Measurements from ENCODE around the gene SLCO4A1. TPM values are rescaled to one million over a fixed set of nuclear protein-coding genes. Genes with fewer than 3 reads are reported as not detected.

Gene SLCO4A1
- total and polyA plus RNA-seq, 2 donors (not counting 1 experiment from before 2014, with no cell fraction given) = 2.1 to 79.5 TPM

GRCh38 chr20:62697468-62697912, 55.2 kb downstream of the SLCO4A1 start:
- H3K27me3 Mint-ChIP-seq = peaks cover 15% of the 10 kb centered on the region
- peaks cover 0 to 5% (median 0%) of the 10 kb centered on the region in 4 experiments for H3K27me3 ChIP-seq (replicated peaks in 1 of 4; ENCODE audit: control extremely low read depth in 1 of 4, control insufficient read depth in 3 of 4, insufficient read depth in 4 of 4, low read length in 3 of 4)
- H3K27ac Mint-ChIP-seq = no peak overlapping the region
- no peak overlapping the region for H2AFZ ChIP-seq (ENCODE audit: insufficient read depth, low read depth, low read length, poor library complexity, severe bottlenecking)
- H3K4me3 Mint-ChIP-seq = no peak overlapping the region
- CTCF ChIA-PET = no interaction called here
- H3K9me3 Mint-ChIP-seq (ENCODE audit: insufficient read depth) = no peaks in the 10 kb centered on the region
- no peaks in the 10 kb centered on the region for H3K4me1 Mint-ChIP-seq
- ATAC-seq (ENCODE audit: low read depth) (no peak), DNase-seq (no peak)
- no peaks in the 10 kb centered on the region for H3K36me3 ChIP-seq (replicated peaks in 1 of 2; ENCODE audit: control extremely low read depth in 1 of 2, control insufficient read depth in 1 of 2, extremely low read depth in 1 of 2, insufficient read depth in 2 of 2, low read length in 1 of 2)
- no peak overlapping the region for H3K4me2 ChIP-seq (replicated peaks; ENCODE audit: low read depth, low read length, poor library complexity, severe bottlenecking)
- H4K20me1 ChIP-seq (ENCODE audit: control insufficient read depth, insufficient read depth, low read length, poor library complexity, severe bottlenecking) = no peaks in the 10 kb centered on the region
- H3K9ac ChIP-seq (ENCODE audit: low read length) = no peak overlapping the region
- H3K4me1 ChIP-seq (ENCODE audit: control insufficient read depth in 2 of 2, insufficient read depth in 2 of 2, low read length in 2 of 2) = no peaks in the 10 kb centered on the region
- intact Hi-C loops (cut with micrococcal nuclease) = no loop called here
- TF ChIP-seq EZH2 (IDR thresholded peaks at IDR 0.05; ENCODE audit: borderline replicate concordance, insufficient read depth, low read depth, low read length, poor library complexity, severe bottlenecking) = no peak
- no peak for TF ChIP-seq CTCF (IDR thresholded peaks at IDR 0.05)
- POLR2A ChIA-PET = no interaction called here
- no peak overlapping the region for H3K27ac ChIP-seq (ENCODE audit: low read length in 2 of 2)
- H3K9me3 ChIP-seq (ENCODE audit: control extremely low read depth in 1 of 3, control insufficient read depth in 2 of 3, insufficient read depth in 1 of 3, low read length in 2 of 3) = peaks cover 0 to 11% (median 0%) of the 10 kb centered on the region in 3 donors
- 89% methylated on average over 10 of the region's 11 CpGs for WGBS (ENCODE audit: insufficient coverage)
- H3K4me3 ChIP-seq (ENCODE audit: control extremely low read depth in 1 of 5, extremely low read depth in 1 of 5, insufficient read depth in 1 of 5, low read depth in 2 of 5, low read length in 4 of 5) = no peak overlapping the region
- H3K79me2 ChIP-seq (ENCODE audit: control insufficient read depth, insufficient read depth, low read length) = no peaks in the 10 kb centered on the region

GRCh38 chr20:62698231-62698630, 55.9 kb downstream of the SLCO4A1 start:
- no peak overlapping the region for H3K27ac ChIP-seq (ENCODE audit: low read length in 2 of 2)
- no peaks in the 10 kb centered on the region for H3K4me1 Mint-ChIP-seq
- DNase-seq (no peak), ATAC-seq (ENCODE audit: low read depth) (no peak)
- no peak overlapping the region for H3K9ac ChIP-seq (ENCODE audit: low read length)
- TF ChIP-seq CTCF (IDR thresholded peaks at IDR 0.05) (no peak), EZH2 (IDR thresholded peaks at IDR 0.05; ENCODE audit: borderline replicate concordance, insufficient read depth, low read depth, low read length, poor library complexity, severe bottlenecking) (no peak)
- H3K79me2 ChIP-seq (ENCODE audit: control insufficient read depth, insufficient read depth, low read length) = no peaks in the 10 kb centered on the region
- H3K27ac Mint-ChIP-seq = no peak overlapping the region
- no peaks in the 10 kb centered on the region for H3K9me3 Mint-ChIP-seq (ENCODE audit: insufficient read depth)
- H3K27me3 ChIP-seq (replicated peaks in 1 of 4; ENCODE audit: control extremely low read depth in 1 of 4, control insufficient read depth in 3 of 4, insufficient read depth in 4 of 4, low read length in 3 of 4) = peaks cover 0 to 2% (median 0%) of the 10 kb centered on the region in 4 experiments
- no peak overlapping the region for H3K4me2 ChIP-seq (replicated peaks; ENCODE audit: low read depth, low read length, poor library complexity, severe bottlenecking)
- H2AFZ ChIP-seq (ENCODE audit: insufficient read depth, low read depth, low read length, poor library complexity, severe bottlenecking) = no peak overlapping the region
- intact Hi-C loops (cut with micrococcal nuclease) = no loop called here
- 95% methylated on average over 14 of the region's 14 CpGs for WGBS (ENCODE audit: insufficient coverage)
- peaks cover 0 to 11% (median 0%) of the 10 kb centered on the region in 3 donors for H3K9me3 ChIP-seq (ENCODE audit: control extremely low read depth in 1 of 3, control insufficient read depth in 2 of 3, insufficient read depth in 1 of 3, low read length in 2 of 3)
- H3K4me3 Mint-ChIP-seq = no peak overlapping the region
- no peaks in the 10 kb centered on the region for H3K4me1 ChIP-seq (ENCODE audit: control insufficient read depth in 2 of 2, insufficient read depth in 2 of 2, low read length in 2 of 2)
- H3K27me3 Mint-ChIP-seq = peaks cover 9% of the 10 kb centered on the region
- H3K4me3 ChIP-seq (ENCODE audit: control extremely low read depth in 1 of 5, extremely low read depth in 1 of 5, insufficient read depth in 1 of 5, low read depth in 2 of 5, low read length in 4 of 5) = no peak overlapping the region
- no peaks in the 10 kb centered on the region for H4K20me1 ChIP-seq (ENCODE audit: control insufficient read depth, insufficient read depth, low read length, poor library complexity, severe bottlenecking)
- ChIA-PET CTCF (no interaction called here), POLR2A (no interaction called here)
- H3K36me3 ChIP-seq (replicated peaks in 1 of 2; ENCODE audit: control extremely low read depth in 1 of 2, control insufficient read depth in 1 of 2, extremely low read depth in 1 of 2, insufficient read depth in 2 of 2, low read length in 1 of 2) = no peaks in the 10 kb centered on the region

All from B cell (primary cell).